ENCODE measurements around the gene PTH1R.

Gene PTH1R

GRCh38 chr3:46849045-46849631 is 28.4 kb upstream of the PTH1R start:
- H3K9me2 ChIP-seq (replicated peaks; ENCODE audit: control insufficient read depth, low read length) = no peaks in the 10 kb centered on the region
- no peak overlapping the region for H3K27ac ChIP-seq (ENCODE audit: low read depth, low read length)
- TF ChIP-seq CTCF (IDR thresholded peaks at IDR 0.05; ENCODE audit: low read depth, low read length, poor library complexity, severe bottlenecking) = no peak
- TF ChIP-seq EZH2phosphoT487 (IDR thresholded peaks at IDR 0.05; ENCODE audit: borderline replicate concordance, low read length) = no peak
- H3K4me3 ChIP-seq (ENCODE audit: low read length) = no peak overlapping the region
- H3K4me1 ChIP-seq (ENCODE audit: control insufficient read depth, low read length) = peaks cover 17% of the 10 kb centered on the region
- H3K27me3 ChIP-seq (ENCODE audit: control insufficient read depth, low read length) = peaks cover 12% of the 10 kb centered on the region
- no peaks in the 10 kb centered on the region for H3F3A ChIP-seq (ENCODE audit: control insufficient read depth, insufficient read depth)
- H3K9me3 ChIP-seq (ENCODE audit: control insufficient read depth, insufficient read depth, low read length) = no peaks in the 10 kb centered on the region
- no peaks in the 10 kb centered on the region for H3K36me3 ChIP-seq (ENCODE audit: control insufficient read depth, low read length)
- H3K4me2 ChIP-seq (ENCODE audit: low read length) = no peak overlapping the region
- H4K20me1 ChIP-seq (ENCODE audit: control insufficient read depth, insufficient read depth, low read depth, low read length) = no peaks in the 10 kb centered on the region
- no peaks in the 10 kb centered on the region for H3K79me2 ChIP-seq (ENCODE audit: control insufficient read depth, low read length)

- TF ChIP-seq CTCF (IDR thresholded peaks at IDR 0.05; ENCODE audit: low read depth, low read length, poor library complexity, severe bottlenecking) (no peak), EZH2phosphoT487 (IDR thresholded peaks at IDR 0.05; ENCODE audit: borderline replicate concordance, low read length) (no peak)
- Histone ChIP-seq H3K9me2 (replicated peaks; ENCODE audit: control insufficient read depth, low read length) (no peaks in the 10 kb centered on the region), H3K4me3 (ENCODE audit: low read length) (no peak overlapping the region), H3K9me3 (ENCODE audit: control insufficient read depth, insufficient read depth, low read length) (no peaks in the 10 kb centered on the region), H3K27me3 (ENCODE audit: control insufficient read depth, low read length) (peaks cover 12% of the 10 kb centered on the region), H3K27ac (ENCODE audit: low read depth, low read length) (no peak overlapping the region), H3K79me2 (ENCODE audit: control insufficient read depth, low read length) (no peaks in the 10 kb centered on the region), H4K20me1 (ENCODE audit: control insufficient read depth, insufficient read depth, low read depth, low read length) (no peaks in the 10 kb centered on the region), H3K4me1 (ENCODE audit: control insufficient read depth, low read length) (peaks cover 17% of the 10 kb centered on the region), H3K36me3 (ENCODE audit: control insufficient read depth, low read length) (no peaks in the 10 kb centered on the region), H3K4me2 (ENCODE audit: low read length) (no peak overlapping the region), H3F3A (ENCODE audit: control insufficient read depth, insufficient read depth) (no peaks in the 10 kb centered on the region)
Observed at GRCh38 chr3:46849686-46850467, 27.6 kb upstream of the PTH1R start.

- H3K27ac ChIP-seq (ENCODE audit: low read depth, low read length) = no peak overlapping the region
- H3K9me3 ChIP-seq (ENCODE audit: control insufficient read depth, insufficient read depth, low read length) = no peaks in the 10 kb centered on the region
- H3K79me2 ChIP-seq (ENCODE audit: control insufficient read depth, low read length) = no peaks in the 10 kb centered on the region
- no peaks in the 10 kb centered on the region for H4K20me1 ChIP-seq (ENCODE audit: control insufficient read depth, insufficient read depth, low read depth, low read length)
- no peak overlapping the region for H3K4me2 ChIP-seq (ENCODE audit: low read length)
- H3K4me3 ChIP-seq (ENCODE audit: low read length) = no peak overlapping the region
- peaks cover 8% of the 10 kb centered on the region for H3K27me3 ChIP-seq (ENCODE audit: control insufficient read depth, low read length)
- H3K9me2 ChIP-seq (replicated peaks; ENCODE audit: control insufficient read depth, low read length) = no peaks in the 10 kb centered on the region
- H3K4me1 ChIP-seq (ENCODE audit: control insufficient read depth, low read length) = peaks cover 12% of the 10 kb centered on the region
- TF ChIP-seq EZH2phosphoT487 (IDR thresholded peaks at IDR 0.05; ENCODE audit: borderline replicate concordance, low read length) (no peak), CTCF (IDR thresholded peaks at IDR 0.05; ENCODE audit: low read depth, low read length, poor library complexity, severe bottlenecking) (no peak)
- no peaks in the 10 kb centered on the region for H3F3A ChIP-seq (ENCODE audit: control insufficient read depth, insufficient read depth)
- no peaks in the 10 kb centered on the region for H3K36me3 ChIP-seq (ENCODE audit: control insufficient read depth, low read length)
Observed at GRCh38 chr3:46850468-46850779, 27.1 kb upstream of the PTH1R start.
